Fibroblast of lung (primary cell): ENCODE measurements around the gene GNPDA1.

Experiments
- CTCF ChIP-seq, 2 donors: IDR thresholded peaks in 1 of 2; conservative IDR thresholded peaks in 1 of 2; 1 replicate in 1 of 2; 2 replicates in 1 of 2; pipeline ENCODE4 v1.5.1; 2011 to 2012; ENCODE audit warnings: low read length in 2 of 2, control low read depth in 1 of 2, inconsistent platforms in 1 of 2, low read depth in 1 of 2, mild to moderate bottlenecking in 1 of 2
- EZH2 ChIP-seq: IDR thresholded peaks from 2 replicates; pipeline ENCODE4 v1.5.1; 2012; ENCODE audit warnings: low read length, control low read depth, mild to moderate bottlenecking; ENCODE audit errors: missing control alignments

- TF ChIP-seq CTCF (conservative IDR thresholded peaks at IDR 0.05 in 1 of 2, IDR thresholded peaks at IDR 0.05 in 1 of 2; ENCODE audit: low read depth in 1 of 2, low read length in 2 of 2) (no peak), EZH2 (no peak)
These were observed 5.1 kb upstream of the GNPDA1 start for GRCh38 chr5:142017832-142018427.
